HUES64 (cell line): ENCODE data around the gene FCMR.

Experiments
- H3K27ac ChIP-seq: 2 replicates; pipeline ENCODE4 v1.7.0; 2013; ENCODE audit warnings: low read depth, low read length, inconsistent platforms
- H3K27me3 ChIP-seq: 2 replicates; pipeline ENCODE4 v1.6.1; 2013; ENCODE audit warnings: mild to moderate bottlenecking, low read length; ENCODE audit not compliant: insufficient read depth
- H3K36me3 ChIP-seq: 2 replicates; pipeline ENCODE4 v1.6.1; 2013; ENCODE audit warnings: mild to moderate bottlenecking, low read length; ENCODE audit not compliant: insufficient read depth
- H3K4me1 ChIP-seq: 2 replicates; pipeline ENCODE4 v1.6.1; 2013; ENCODE audit warnings: mild to moderate bottlenecking, low read length, moderate library complexity; ENCODE audit not compliant: insufficient read depth
- H3K4me3 ChIP-seq: 2 replicates; pipeline ENCODE4 v1.5.1; 2013; ENCODE audit warnings: mild to moderate bottlenecking, low read length, moderate library complexity
- H3K9ac ChIP-seq: 2 replicates; pipeline ENCODE4 v1.6.1; 2013; ENCODE audit warnings: mild to moderate bottlenecking, low read depth, low read length
- H3K9me3 ChIP-seq: 2 replicates; pipeline ENCODE4 v1.6.1; 2013; ENCODE audit warnings: low read depth, low read length; ENCODE audit not compliant: insufficient read depth
- WGBS: fragments of 150-250, 120-280 bp; methylation state at CpG from one replicate; pipeline ENCODE4 v1.1.7; 2013; ENCODE audit warnings: missing lambda C conversion rate; 5-methylcytosine and 5-hydroxymethylcytosine counted together

FCMR gene

DNA sequence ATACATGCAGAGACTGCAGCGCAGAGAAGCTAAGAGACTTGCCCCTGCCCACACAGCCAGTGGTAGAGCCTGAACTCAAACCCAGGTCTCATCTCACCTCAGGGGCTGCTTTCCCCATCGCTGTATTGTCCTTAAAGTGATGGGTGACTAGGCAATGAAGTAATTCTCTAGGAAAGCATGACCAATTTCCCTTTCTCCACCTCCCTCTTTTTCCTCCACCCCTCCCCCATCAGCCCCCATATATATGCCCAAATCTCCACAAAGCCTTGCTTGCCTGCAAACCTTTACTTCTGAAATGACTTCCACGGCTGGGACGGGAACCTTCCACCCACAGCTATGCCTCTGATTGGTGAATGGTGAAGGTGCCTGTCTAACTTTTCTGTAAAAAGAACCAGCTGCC lies 24.6 kb downstream of the FCMR start, which contains the start of gene IL24:
Gene IL24 (plus strand): TSS at position 269 of the 400 bp plus-strand sequence. CDS start 390 bp downstream, outside the sequence.
- H3K36me3 ChIP-seq, result no peaks in the 10 kb centered on the region
- no peaks in the 10 kb centered on the region for H3K27me3 ChIP-seq
- H3K4me3 ChIP-seq, result no peak within 1 kb of the TSS
- H3K27ac ChIP-seq, result no peak within 1 kb of the TSS
- H3K9ac ChIP-seq, result no peak within 1 kb of the TSS
- no peaks in the 10 kb centered on the region for H3K9me3 ChIP-seq
- 87% methylated on average over 3 of the region's 4 CpGs for WGBS
- H3K4me1 ChIP-seq, result no peaks in the 10 kb centered on the region

DNA sequence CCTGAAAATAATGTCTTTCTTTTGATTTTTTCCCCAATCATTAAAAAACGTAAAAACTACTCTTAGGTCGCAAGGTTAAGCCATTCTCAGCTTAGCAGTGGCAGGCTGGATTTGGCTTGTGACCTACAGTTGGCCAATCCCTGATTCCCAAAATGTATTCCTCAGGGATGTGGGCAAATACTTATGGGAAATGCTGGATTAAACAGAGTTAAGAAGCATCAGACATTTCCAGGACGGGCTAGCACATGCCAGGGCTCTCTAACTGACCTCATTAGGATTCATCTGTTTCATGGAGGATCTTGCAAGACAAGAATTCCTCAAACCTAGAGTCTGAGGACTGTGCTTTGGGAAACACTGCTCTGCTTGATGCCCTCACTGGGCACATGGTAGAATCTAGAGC lies 25.5 kb downstream of the FCMR start:
- Histone ChIP-seq H3K4me3 (no peak overlapping the region), H3K36me3 (no peaks in the 10 kb centered on the region), H3K4me1 (no peaks in the 10 kb centered on the region), H3K27ac (no peak overlapping the region), H3K9me3 (no peaks in the 10 kb centered on the region), H3K27me3 (no peaks in the 10 kb centered on the region), H3K9ac (no peak overlapping the region)
- WGBS, result 95% methylated on average over 3 of the region's 3 CpGs

DNA sequence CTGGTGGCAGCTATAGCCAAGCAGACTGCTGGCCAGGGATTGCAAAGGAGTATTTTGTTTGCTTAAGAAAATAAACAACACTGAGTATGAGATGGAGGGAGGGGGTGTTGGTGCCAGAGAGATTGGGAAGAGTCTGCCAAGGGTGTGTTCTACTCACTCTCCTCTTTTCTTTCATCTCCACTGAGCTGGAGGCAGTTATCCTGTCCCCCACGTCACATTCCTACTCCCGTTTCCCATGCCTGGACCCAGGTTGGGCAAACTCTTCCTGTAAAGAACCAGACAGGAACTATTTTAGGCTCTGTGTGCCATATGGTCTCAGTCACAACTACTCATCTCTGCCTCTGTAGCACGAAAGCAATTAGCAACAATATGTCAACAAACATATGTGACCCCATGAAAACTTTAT lies 25.9 kb downstream of the FCMR start:
- H3K36me3 ChIP-seq, result no peaks in the 10 kb centered on the region
- no peak overlapping the region for H3K9ac ChIP-seq
- H3K4me3 ChIP-seq, result no peak overlapping the region
- no peaks in the 10 kb centered on the region for H3K9me3 ChIP-seq
- 84% methylated on average over 3 of the region's 3 CpGs for WGBS
- no peaks in the 10 kb centered on the region for H3K4me1 ChIP-seq
- H3K27me3 ChIP-seq, result no peaks in the 10 kb centered on the region
- H3K27ac ChIP-seq, result no peak overlapping the region

DNA sequence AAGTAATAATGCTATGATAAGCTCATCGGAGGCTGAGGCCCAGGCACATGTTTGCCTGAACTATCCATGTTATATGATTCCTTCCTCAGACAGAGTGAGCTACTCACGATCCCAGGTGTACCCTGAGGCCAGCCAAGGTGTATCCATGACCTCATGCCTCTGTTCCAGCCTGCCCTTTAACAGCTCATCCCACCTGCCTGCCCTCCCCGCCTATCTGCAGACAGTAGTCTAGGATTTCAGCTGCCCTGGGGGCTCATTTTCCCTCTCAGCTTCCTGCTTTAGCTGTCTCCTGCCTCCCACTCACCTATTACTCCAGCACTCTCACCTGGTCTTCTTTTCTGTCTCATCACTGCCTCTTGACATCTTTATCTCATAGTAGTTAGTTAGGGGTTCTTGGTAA lies 26.4 kb downstream of the FCMR start:
- Histone ChIP-seq H3K27me3 (no peaks in the 10 kb centered on the region), H3K36me3 (no peaks in the 10 kb centered on the region), H3K9me3 (no peaks in the 10 kb centered on the region), H3K4me1 (peaks cover 3% of the 10 kb centered on the region; the same call in 1 of the 2 replicates), H3K27ac (no peak overlapping the region), H3K4me3 (no peak overlapping the region), H3K9ac (no peak overlapping the region)
- 88% methylated on average over 3 of the region's 3 CpGs for WGBS

DNA sequence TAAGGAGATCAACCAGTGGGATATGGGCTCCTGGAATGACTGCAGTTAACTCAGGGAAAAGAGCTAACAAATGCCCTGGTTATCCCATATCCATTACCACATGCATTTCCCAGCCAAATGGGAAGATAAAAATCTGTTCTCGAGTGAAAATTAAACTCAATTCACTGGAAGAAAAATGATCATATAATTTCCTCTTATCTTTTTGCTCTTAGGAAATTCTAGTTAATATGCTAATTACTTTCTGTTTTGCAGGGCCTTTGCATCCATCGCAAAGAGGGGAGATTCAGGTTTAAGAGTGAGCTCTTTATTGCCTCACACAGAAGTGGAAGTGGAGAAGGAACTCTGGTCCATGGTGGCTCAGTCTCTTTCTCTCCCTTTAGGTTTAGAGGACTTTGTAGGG lies 28.4 kb downstream of the FCMR start:
- 83% methylated on average over 1 of the region's 2 CpGs for WGBS
- Histone ChIP-seq H3K9ac (no peak overlapping the region), H3K9me3 (no peaks in the 10 kb centered on the region), H3K36me3 (no peaks in the 10 kb centered on the region), H3K4me1 (peaks cover 10% of the 10 kb centered on the region), H3K27ac (no peak overlapping the region), H3K27me3 (no peaks in the 10 kb centered on the region), H3K4me3 (no peak overlapping the region)

DNA sequence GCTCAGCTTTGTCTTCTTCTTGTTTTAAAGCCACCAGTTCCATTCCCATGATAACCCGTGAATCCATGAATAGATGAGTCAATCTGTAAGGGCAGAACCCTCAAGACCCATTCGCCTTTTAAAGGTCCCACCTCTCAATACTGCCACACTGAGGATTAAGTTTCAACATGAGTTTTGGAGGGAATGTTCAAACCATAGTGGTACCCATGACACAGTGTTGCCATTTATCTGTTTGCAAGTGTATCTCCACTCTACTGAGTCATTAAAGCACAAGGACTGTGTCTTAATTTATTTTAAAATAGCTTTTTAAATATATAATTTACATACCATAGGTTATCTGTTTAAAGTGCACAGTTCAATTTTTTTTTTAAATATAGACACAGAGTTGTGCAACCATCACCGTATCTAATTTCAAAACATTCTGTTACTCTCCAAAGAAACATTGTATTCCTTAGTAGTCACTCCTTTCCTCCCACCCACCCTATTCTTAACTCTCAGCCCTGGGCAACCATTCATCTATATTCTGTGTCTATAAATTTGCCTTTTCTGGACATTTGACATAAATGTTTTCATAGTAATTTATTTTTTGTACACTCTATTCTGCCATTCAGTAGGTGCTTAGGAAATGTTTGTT lies 29.3 kb downstream of the FCMR start:
- peaks cover 10% of the 10 kb centered on the region for H3K4me1 ChIP-seq
- H3K36me3 ChIP-seq, result no peaks in the 10 kb centered on the region
- WGBS, result 97% methylated on average over 3 of the region's 3 CpGs
- no peak overlapping the region for H3K27ac ChIP-seq
- H3K9ac ChIP-seq, result no peak overlapping the region
- H3K27me3 ChIP-seq, result no peaks in the 10 kb centered on the region
- no peak overlapping the region for H3K4me3 ChIP-seq
- H3K9me3 ChIP-seq, result no peaks in the 10 kb centered on the region

DNA sequence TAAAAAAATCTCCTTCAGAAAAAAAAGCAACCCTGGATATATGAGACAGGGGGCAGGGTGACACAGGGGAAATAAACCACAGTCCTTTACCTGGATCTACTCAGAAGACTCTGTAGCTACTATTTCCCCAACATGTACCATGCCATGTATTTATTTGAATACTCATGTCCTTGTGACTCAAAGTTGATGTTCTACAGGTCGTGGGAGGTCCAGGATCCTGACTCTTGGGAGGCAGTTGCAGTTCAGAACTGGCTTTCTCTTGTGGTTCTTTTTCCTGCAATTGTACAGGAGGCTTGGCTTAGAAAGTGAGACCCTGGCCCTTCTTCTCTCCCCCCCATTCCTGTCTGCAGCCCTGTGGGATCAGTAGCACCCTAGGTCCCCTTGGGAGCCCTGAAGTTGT lies 30.3 kb downstream of the FCMR start:
- Histone ChIP-seq H3K4me3 (no peak overlapping the region), H3K9me3 (no peaks in the 10 kb centered on the region), H3K27ac (no peak overlapping the region), H3K36me3 (no peaks in the 10 kb centered on the region), H3K4me1 (peaks cover 10% of the 10 kb centered on the region), H3K9ac (no peak overlapping the region), H3K27me3 (no peaks in the 10 kb centered on the region)
- 78% methylated on average over 1 of the region's 1 CpG for WGBS

DNA sequence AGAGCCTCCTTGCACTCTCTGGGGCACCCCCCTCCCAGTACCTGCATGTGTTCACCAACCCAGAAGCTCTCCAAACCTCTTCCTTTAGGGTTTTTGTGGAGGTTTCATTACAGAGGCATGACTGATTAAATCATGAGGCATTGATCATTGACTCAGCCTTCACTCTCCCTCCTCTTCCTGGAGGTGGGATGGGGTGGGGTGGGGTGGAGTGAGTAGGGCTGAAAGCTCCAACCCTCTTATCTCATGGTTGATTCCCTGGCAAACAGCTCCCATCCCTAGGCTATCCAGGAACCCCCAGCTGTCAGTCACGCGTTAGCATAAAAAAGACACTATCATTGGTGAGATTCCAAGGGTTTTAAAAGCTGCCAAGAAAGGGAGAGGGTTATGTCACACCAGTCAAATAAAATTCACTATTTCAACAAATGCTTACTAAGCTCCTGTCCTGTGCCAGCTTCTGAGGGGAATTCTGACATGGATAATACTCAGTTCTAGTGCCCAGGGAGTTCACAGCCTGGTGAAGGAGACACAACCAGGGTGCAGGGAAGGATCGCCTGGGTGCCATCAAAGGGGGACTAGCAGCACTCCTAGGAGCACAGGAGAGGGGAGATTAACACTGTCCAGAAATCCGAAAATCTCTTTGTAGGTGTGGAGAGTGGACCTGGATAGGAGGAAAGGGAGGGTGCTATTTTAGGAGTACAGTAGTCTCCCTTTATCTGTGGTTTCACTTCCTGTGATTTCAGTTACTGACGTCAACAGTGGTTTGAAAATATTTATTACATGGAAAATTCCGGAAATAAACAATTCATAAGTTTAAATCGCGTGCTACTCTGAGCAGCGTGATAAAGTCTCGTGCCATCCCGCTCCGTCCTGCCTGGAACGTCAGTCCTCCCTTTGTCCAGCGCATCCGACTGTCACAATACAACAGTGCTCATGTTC lies 31.3 kb downstream of the FCMR start:
- WGBS, result 83% methylated on average over 15 of the region's 15 CpGs
- no peak overlapping the region for H3K9ac ChIP-seq

DNA sequence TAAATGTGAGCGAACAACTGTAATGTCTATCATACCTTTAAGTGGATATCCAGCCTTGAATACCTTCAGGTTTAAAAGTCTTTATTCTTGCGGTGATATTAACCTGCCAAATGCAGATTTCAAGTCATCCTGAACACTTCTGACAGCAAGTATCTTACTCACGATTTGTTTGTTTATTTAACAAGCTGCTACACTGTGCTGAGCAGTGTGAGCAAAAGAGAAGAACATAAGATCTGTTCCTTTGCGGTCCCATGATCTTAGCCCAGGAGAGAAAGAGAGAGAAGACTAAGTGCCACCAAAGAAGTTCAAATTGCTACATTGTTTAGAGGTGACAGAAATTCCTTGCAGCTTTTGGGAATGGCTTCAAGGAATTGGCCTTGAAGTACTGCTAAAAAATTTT lies 34.0 kb downstream of the FCMR start:
- Histone ChIP-seq H3K4me3 (no peak overlapping the region), H3K9me3 (no peaks in the 10 kb centered on the region), H3K36me3 (no peaks in the 10 kb centered on the region), H3K27ac (no peak overlapping the region), H3K4me1 (peaks cover 10% of the 10 kb centered on the region), H3K9ac (no peak overlapping the region), H3K27me3 (no peaks in the 10 kb centered on the region)
- 93% methylated on average over 4 of the region's 4 CpGs for WGBS

More for the DNA sequence above, 31.3 kb downstream of the FCMR start:
- H3K9me3 ChIP-seq, result no peaks in the 10 kb centered on the region
- peaks cover 10% of the 10 kb centered on the region for H3K4me1 ChIP-seq
- H3K27ac ChIP-seq, result no peak overlapping the region
- H3K36me3 ChIP-seq, result no peaks in the 10 kb centered on the region
- no peak overlapping the region for H3K4me3 ChIP-seq
- no peaks in the 10 kb centered on the region for H3K27me3 ChIP-seq

DNA sequence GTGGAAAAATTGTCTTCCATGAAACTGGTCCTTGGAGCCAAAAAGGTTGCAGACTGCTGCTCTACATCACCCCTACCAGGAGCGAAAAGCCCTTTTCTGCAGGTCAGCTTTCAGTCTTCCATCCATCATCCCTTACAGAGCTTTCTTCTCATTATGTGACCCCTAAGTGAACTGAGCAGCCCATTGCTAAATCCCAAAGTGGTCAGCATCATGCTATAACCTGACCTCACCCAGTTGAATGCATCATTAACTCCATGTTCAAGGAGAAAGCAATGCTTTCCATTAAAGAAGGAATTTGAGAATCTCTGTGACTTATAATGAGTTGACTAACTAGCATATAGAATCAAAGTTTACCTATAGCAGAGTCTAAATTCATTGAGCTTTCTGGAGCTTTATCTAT lies 34.9 kb downstream of the FCMR start:
- Histone ChIP-seq H3K9ac (no peak overlapping the region), H3K9me3 (no peaks in the 10 kb centered on the region), H3K27ac (no peak overlapping the region), H3K27me3 (no peaks in the 10 kb centered on the region), H3K4me1 (peaks cover 10% of the 10 kb centered on the region), H3K36me3 (no peaks in the 10 kb centered on the region), H3K4me3 (no peak overlapping the region)
- WGBS, result 94% methylated on average over 1 of the region's 1 CpG

DNA sequence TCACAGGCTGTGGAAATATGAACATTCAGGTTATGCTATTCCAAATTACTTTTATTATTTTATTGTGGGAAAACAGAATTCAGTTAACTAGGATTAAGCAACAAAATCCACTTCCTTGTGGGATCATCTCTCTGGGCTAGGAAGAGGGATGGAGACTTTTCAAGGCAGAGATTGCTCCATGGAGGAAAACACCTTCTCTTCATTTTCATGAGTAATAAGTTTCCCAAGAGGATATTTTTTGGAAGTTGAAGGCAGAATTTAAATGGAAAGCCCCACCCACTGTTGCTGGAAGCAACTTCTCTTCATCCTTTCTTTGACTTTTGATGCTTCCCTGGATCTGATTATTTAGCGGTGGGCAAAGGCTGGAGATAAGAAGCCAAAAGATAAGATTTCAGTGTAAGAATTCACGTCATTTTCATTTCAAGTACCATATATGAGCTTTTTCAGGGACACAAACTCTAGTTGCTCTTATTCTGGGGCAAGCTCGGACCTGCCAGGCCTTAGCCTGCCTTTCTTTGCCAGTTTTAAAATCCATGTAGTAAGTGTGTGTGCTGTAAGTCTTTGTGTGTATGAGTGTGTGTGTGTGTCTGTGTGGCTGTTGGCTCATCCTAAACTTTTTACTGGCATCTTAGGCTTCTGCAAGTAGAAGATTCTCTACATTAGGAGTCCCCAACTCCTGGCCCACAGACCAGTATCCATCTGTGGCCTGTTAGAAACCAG lies 36.2 kb downstream of the FCMR start:
- Histone ChIP-seq H3K9me3 (no peaks in the 10 kb centered on the region), H3K9ac (no peak overlapping the region), H3K4me3 (no peak overlapping the region), H3K36me3 (no peaks in the 10 kb centered on the region), H3K4me1 (peaks cover 9% of the 10 kb centered on the region), H3K27me3 (no peaks in the 10 kb centered on the region), H3K27ac (no peak overlapping the region)
- 93% methylated on average over 3 of the region's 3 CpGs for WGBS
